ENCODE data around the gene RABGGTA.
"Not testable (repeated sequence)": the region's sequence is repeated elsewhere in the genome, so short reads cannot be mapped to it uniquely, and the experiment has no call there.

The RABGGTA gene

DNA sequence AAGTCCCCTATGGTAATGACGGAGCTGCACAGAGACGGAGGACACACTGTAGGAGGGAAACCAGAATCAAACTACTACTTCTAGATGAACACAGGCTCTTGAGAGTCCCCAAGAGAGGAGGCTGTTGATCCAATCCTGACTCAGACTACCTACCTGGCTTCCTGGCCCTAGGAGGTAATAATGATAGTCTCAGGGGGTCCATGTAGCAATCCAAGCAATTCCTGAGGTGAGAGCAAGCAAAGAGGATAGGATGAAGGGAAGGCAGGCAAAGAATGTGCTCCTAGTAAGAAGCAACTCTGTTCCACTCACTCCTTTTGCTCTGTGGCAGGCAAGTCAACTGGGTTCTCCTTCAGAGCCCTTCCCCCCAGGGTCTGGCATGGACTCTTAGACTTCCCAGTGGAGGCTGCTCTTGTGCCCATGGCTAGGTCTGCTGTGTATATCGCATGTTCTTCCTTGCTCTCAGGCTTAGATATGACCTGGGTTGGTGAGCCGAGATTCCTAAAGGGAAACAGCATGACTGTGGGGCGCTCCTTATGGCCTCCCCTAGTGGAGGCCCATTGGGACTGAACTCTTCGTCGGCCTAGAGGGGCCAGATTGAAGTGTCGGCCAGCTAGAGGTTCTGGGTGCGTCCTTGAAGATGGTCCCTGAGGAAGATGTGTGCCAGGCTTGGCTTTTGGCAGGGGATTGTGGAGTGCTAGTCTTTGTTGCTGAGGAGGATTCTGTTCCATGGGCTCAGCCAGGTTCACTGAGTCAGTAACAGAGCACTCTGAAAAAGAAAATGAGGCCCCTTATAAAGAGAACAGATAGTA lies 31.1 kb downstream of the RABGGTA start:
- no peak for DNase-seq (ENCODE audit: low spot score)

DNA sequence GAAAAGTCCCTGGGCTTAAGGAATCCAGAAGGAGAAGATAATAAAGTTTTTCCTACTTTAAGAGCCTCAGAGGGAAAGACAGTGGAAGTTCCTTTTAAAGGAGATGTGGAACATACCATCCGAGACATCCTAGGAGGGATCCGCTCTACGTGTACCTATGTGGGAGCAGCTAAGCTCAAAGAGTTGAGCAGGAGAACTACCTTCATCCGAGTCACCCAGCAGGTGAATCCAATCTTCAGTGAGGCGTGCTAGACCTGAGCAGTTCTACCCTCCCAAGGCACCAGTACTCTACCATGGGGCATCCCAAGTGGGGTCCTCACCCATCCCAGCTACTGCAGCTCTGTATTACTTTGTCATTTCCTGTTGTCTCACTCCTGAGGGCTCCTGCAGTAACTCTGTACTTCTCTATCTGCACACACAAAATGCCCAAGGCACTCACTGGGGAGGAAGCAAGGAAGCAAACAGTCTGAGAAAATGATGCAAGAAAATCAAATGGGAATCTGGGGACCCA lies 32.8 kb downstream of the RABGGTA start:
- DNase-seq (ENCODE audit: low spot score), result no peak

DNA sequence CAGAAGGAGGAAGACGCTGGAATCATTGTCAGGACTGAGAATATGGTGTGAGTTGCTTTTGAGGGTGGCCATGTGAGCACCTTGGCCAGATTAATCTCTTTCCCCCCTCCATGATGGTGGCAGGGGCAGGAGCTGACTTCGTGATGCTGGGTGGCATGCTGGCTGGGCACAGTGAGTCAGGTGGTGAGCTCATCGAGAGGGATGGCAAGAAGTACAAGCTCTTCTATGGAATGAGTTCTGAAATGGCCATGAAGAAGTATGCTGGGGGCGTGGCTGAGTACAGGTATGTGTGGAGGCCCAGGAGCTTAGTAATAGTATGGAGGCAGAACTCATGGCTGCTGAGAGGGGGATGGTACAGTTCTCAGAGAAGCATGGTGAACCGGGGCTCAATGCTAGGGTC lies 33.3 kb downstream of the RABGGTA start:
- no peak for DNase-seq (ENCODE audit: low spot score)

DNA sequence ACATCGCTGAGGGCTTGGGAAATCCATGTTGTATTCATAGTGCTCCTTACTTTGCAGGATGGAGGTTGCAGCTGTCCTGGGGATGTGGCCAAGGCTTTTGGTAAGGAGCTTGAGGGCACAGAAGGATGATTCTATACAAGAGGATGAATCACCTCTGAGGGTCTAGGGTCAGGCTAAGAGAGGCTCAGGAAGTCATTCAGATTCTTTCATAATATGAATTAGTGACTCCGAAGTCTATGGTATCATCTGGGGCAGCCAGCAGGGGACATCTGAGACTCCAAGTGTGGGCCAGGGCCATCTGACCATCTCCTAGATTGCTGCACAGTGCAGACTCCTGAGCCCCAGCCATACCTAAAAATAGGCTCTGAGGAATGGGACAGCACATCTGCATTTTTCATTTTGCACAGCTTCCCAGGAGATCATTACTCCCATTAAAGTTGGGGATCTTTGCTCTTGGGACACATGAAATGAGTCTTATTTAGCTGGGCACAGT lies 33.9 kb downstream of the RABGGTA start:
- DNase-seq (ENCODE audit: low spot score), result no peak

DNA sequence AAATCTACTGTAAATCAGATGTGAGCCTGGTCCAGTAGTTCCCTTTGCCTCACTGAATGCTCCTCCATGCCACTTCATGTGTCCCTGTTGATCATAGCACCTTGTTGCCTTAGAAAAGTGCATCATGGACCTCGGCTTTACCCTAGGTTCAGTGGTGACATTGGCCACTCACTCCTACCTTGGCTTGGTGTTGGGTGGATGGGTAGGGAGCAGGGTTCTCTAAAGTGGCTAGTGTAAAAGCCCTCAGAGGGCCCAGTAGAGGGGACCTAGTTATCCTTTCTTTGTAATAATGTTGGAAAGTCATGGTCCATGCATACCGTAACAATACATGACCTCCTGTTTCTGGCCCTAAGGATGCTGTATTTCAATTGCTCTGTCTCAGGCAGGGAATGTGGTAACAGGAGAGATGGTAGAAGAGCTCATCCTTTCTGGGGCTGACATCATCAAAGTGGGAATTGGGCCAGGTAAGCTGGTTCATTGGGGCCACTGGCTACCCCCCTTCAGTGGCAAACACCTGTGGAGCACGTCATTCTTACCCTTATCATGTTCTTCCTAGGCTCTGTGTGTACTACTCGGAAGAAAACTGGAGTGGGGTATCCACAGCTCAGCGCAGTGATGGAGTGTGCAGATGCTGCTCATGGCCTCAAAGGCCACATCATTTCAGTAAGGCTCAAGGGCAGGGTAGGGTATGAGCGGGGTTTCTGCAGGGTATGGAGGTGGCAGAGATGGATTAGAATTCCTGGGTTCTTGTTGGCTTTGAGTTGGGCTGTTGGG lies 34.5 kb downstream of the RABGGTA start:
- DNase-seq (ENCODE audit: low spot score), result no peak

DNA sequence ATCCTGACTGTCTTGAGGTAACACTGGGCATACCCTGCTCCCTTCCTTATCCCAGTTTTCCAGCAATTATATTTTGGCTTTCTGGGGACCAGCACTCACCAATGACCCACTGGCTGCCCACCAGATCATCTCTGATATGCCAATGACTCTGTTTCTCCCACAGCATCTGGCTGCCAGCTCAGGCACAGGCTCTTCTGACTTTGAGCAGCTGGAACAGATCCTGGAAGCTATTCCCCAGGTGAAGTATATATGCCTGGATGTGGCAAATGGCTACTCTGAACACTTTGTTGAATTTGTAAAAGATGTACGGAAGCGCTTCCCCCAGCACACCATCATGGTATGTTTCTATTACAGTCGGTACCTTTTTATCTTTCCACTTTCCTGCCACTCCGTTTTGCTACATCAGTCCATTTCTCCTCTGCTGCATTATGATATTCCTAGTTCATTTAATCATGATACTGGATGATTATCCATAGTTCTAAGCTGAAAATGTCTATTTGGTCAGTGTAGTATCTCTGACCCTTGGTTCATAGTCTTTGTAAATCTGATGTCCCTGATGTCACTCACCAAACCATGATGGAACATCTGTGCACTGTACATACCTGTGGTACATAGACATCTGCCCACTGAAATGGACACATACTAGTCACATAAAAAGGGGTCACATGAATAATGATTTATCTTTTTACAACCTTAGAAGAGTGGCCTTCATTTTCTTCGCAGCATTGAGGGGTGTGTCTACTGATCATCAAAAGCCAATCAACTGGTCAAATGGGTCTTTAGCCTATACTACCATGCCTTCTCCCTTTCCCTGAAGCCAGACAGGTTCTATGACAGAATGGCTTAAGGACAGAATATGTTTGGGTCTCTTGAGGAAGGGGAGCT lies 35.4 kb downstream of the RABGGTA start:
- DNase-seq (ENCODE audit: low spot score), result no peak

DNA sequence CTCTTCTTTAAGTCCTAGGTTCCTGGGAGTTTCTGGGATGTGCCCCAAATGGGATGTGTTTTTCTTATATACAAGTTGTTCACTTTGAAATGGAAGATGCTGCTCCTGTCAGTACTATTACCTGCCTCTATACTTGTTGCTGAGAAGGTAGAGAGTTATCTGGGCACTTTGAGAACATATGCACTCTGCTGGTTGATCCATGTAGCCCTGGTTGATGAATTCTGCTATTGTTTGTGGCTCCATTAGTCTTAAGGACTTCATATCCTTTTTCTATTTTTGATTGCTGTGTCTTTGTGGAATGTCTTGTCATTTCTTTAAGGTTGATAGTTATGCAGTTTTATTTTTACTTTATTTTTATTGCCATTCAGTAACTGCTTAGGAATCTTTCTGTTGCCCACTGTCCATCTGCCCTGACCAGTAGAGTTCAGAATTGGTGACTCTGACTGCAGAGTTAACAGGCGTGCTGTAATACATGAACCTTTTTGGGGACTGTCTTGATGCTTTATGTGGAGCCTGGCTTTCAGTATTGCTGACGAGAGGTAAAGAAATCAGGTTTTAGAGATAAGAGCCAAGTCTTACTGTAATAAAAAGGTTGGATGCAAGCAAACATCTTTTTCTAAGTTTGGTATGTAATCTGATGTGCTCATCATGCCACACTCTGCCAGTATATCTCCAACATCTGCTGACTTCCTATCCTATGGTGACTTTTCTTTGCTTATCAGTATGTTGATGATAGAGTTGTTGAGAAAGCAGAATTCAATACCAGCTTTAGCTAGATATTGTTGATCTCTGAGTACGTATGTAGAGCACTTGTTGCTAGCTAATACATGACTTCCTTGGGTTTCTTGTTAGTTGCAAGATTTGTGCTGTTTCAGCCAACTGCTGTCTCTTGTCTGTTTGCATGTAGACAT lies 37.0 kb downstream of the RABGGTA start:
- no peak for DNase-seq (ENCODE audit: low spot score)

DNA sequence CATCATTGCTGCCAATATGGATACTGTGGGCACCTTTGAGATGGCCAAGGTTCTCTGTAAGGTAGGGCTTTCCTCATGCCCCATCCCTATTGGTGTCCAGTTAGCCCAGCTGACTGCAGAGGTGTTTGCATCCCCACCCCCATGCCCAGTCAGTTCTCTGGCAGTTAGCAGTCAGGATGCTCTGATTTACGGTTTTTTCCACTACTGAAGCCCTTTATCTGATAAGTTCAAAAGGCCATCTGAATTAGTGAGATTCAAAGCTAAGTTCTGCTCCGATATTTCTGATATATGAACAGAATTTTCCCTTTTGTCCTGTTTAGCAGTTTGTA lies 37.9 kb downstream of the RABGGTA start:
- DNase-seq (ENCODE audit: low spot score), result no peak

DNA sequence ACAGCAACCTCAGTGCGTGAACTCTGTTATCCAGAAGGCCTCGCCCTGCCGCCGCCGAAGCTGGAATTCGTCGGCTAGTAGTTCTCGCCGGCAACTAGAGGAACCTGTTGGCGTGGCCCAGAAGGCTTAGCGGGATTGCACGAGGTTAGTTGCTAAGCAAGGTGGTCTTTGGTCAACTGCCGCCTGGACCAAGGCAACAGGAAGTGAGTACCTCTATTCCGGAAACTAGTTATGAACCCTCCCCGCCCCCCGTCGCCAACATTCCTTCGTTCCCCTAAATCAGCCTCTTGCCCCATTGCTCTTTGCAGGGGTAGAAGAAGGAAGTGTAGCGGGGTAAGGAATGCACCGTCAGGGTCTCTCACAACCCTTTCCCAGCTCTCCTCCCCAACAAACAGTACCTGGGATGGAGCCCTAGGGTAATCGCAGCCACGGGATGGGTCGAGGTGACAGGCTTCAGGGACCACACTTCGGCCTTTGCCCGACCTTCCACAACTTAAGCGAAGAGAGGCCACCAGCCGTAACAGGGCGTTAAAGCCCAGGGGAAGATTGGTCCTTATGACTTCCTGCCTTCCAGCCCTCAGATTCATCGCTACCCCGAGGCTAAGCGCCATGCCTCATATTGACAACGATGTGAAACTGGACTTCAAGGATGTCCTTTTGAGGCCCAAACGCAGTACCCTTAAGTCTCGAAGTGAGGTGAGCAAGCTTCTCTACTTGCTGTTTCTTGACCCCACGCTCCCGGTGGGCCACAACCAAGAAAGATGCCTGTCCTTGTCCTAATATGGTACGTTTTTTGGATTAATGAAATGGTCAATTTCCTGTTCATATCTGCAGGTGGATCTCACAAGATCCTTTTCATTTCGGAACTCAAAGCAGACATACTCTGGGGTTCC lies 38.5 kb downstream of the RABGGTA start, which contains the start of gene GMPR2:
GMPR2 (plus strand) TSS at position 285 of the 893 bp plus-strand sequence; CDS start at position 610, 325 bp downstream.
- peak; percentile 51 for DNase-seq (ENCODE audit: low spot score)

DNA sequence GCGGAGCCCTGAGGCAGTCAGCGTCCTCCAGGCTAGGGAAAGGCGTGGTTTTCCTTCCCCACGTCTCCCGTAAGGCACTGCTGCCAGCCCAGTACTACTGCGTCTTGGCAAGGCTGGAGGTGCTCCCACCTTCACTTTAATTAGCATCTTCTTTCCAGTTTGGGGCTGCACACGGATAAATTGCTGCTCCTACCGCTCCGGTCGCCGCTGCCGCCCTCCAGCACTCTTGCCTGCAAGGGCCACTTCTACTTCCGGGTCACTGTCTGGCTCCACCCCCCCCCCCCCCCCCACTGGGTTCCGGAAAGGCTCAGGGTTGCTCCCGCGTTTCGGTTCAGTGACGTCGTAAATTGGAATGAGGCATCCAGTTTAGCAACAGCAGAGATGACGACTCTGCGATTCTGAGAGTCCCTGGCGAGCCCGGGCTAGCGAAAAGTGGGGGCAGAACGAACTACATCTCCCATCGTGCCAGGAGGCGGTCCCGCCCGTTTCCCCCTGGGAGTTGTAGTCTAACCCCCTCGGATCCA lies 39.2 kb downstream of the RABGGTA start, which contains the start of gene NEDD8:
NEDD8 (minus strand) TSS at position 247 of the 524 bp plus-strand sequence; CDS start at position 147, 100 bp downstream.
- DNase-seq (ENCODE audit: low spot score), result peak; percentile 89

DNA sequence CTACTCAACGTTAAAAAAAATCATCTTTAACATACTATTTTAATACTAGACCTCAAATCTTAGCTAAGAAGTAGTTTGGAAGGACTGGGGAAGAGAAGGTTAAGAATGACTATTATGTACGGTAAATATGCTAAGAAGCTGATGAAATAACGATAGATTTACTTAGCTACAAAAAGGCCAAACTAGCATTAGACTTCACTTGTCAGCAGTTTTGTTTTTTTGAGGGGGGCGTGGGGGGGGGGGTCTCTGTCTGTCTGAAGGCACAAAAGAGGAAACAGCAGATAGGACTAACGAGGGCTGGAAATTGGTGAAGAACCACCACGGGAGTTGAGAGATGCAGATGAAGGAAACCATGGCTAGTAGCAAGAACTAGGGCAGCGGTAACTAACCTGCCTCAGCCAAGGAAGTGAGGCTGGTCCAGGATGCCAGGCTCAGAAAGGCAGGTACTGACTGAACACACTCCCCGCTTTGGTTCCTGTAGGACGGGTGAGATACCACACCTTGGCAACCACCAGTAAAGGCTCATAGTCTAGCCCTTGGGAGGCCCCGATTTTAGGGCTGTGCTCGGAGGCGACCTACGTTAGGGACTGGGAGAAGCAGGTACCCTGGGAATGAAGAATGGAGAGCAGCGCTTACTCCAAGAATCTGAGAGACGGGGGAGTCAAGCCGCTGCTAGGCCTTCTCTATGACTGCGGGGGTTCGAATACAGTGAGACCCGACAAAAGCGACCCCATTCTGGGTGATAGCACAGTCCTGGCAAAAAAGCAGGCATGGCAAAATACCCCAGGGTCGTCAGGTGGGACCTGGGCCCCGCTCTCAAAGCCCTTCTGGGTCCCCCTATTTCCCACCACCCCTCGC lies 39.9 kb downstream of the RABGGTA start:
- DNase-seq (ENCODE audit: low spot score), result peak; percentile 41

DNA sequence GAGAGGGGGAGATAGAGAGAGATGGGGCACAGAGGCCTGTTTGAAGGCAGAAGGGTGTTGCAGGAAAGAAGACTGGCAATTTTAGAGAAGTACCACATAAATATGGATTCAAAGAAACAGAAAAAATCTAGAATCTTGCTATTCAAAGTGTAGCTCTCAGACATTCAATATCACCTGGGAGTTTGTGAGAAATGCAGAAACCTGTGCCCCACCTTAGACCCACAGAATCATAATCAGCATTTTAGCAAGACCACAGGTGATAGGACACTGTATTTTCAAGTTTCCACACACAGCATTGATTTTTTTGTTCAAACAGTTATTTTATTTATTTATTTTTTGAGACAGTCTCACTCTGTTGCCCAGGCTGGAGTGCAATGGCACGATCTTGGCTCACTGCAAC lies 42.5 kb downstream of the RABGGTA start:
- no peak for DNase-seq (ENCODE audit: low spot score)

DNA sequence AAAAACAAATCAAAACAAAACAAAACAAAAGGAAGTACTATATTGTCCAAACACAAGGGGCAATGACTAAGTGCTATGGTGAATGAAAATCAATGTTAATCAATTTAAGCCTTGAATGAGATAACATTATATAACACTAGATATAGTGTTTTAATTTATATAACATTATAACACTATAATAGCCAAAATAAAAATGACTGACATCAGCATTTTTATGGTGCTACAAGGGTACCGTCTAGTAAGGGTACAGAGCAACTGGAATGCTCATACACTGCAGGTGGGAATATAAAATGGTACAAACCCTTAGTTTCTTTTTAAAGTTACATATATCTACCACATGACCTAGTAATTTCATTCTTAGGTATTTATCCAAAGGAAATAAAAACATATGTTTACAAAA lies 44.9 kb downstream of the RABGGTA start:
- DNase-seq (ENCODE audit: low spot score), result no peak

DNA sequence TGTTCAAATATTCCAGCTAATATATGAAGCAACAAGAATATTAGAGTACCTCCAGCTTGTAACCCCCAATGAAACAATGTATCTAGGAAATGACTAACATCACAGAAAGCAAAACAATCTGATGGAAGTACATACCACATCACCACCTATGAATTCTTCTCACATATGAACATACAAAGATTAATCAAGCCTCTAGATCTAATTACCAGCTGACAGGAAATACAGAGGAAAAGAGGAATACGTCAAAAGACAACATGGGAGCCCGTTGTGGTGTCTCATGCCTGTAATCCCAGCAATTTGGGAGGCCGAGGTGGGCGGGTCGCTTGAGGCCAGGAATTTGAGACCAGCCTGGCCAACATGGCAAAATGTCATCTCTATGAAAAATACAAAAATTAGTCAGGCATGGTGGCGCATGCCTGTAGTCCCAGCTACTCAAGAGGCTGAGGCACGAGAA lies 46.8 kb downstream of the RABGGTA start:
- no peak for DNase-seq (ENCODE audit: low spot score)

DNA sequence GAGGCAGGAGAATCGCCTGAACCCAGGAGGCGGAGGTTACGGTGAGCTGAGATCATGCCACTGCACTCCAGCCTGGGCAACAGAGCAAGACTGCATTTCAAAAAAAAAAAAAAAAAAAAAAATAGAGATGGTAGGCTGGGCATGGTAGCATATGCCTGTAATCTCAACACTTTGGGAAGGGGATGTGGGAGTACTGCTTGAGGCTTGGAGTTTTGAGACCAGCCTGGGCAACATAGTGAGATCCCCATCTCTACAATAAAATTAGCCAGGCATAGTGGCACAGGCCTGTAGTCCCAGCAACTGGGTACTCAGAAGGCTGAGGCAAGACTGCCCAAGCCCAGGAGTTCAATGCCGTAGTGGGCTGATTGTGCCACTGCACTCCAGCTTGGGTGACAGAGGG lies 48.4 kb downstream of the RABGGTA start:
- DNase-seq (ENCODE audit: low spot score), result not testable (repeated sequence)

DNA sequence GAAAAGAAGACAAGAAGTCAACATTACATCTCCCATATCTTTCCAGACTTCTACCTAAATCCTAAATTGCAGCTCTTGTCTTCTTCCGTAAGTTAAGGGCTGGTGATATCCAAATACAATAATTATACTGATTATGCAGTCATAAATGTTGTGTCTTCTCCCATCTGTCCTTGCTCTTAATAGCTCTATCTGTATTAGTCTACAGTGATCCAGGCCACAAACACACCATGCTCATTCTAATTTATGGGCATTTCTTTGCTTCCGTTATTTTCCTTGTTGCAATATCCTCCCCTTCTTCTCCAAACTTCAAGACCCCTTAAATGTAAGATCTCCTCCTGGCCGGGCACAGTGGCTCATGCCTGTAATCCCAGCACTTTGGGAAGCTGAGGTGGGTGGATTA lies 51.9 kb downstream of the RABGGTA start:
- no peak for DNase-seq (ENCODE audit: low spot score)

DNA sequence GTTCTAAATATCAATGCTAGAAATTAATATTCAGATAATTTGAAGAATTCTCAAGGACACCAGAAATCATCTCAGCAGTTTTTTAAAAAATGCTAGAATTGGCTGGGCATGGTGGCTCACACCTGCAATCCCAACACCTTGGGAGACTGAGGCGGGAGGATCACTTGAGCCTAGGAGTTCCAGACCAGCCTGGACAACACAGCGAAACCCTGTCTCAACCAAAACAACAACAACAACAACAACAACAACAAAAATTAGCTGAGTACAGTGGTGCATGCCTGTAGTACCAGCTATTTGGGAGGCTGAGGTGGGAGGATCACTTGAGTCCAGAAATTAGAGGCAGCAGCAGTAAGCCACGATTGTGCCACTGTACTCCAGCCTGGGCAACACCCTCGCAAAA lies 52.3 kb downstream of the RABGGTA start:
- DNase-seq (ENCODE audit: low spot score), result no peak

DNA sequence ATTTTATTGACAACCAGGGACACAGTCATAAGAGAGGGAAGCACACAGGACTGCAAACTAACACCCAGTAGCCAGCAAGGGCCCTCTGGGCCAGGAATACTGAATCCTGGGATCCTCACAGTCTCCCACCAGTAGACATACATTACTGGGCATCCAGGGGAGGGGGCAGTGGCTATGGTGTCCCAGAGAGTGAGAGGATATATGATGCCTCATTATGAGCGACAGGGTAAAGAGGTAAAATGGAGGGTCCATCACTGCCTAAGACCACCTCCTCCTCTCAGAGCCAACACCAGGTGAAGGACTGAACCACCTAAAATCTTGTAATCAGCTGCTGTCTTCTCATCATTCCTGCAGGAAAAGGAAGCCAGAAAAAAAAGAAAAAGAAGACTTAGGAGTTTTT lies 54.5 kb downstream of the RABGGTA start:
- DNase-seq (ENCODE audit: low spot score), result not testable (repeated sequence)

DNA sequence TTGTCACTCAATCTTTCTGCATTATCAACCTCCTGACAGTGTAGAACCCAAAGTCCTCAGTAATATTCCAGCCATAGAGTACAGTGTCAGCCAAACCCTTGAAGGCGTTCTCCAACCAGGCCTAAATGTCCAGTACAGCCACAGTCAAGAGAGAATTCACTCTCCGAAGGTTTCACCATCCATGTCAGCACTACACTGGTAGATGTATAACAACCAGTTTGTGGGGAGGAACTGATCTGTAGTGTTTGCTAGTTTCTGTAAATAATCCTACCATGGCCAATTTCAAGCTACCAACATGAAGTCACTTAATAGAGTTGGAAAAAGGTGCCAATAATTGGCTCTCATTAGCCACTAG lies 55.1 kb downstream of the RABGGTA start:
- DNase-seq (ENCODE audit: low spot score), result no peak
